CD4-positive, alpha-beta T cell treated with Interleukin-15 for 4 hours (primary cell): ENCODE results near the gene RIPOR1.
"Not testable (repeated sequence)": the region's sequence is repeated elsewhere in the genome, so short reads cannot be mapped to it uniquely, and the experiment has no call there.

Experiments used
- DNase-seq: peaks from one replicate; pipeline ENCODE4 v3.0.0-alpha.2; 2020; ENCODE audit warnings: low spot score

The RIPOR1 gene

GRCh38 chr16:67528222-67528869 is at the start of gene RIPOR1:
TSS of gene RIPOR1 (plus strand) at chr16:67528829. CDS start at chr16:67538447, 9,618 bp downstream.
- DNase-seq, result peak; percentile 30

GRCh38 chr16:67480833-67481560 is 47.6 kb upstream of the RIPOR1 start, which contains the start of gene ATP6V0D1:
TSS of gene ATP6V0D1 (minus strand) at chr16:67481157. CDS start at chr16:67481086, 71 bp downstream.
- DNase-seq, result peak; percentile 98

GRCh38 chr16:67481561-67482232 is 46.9 kb upstream of the RIPOR1 start:
- DNase-seq, result peak; percentile 22

GRCh38 chr16:67482233-67482924 is 46.2 kb upstream of the RIPOR1 start:
- no peak for DNase-seq

GRCh38 chr16:67483150-67483549 is 45.5 kb upstream of the RIPOR1 start, which contains the start of gene AGRP:
TSS of gene AGRP (minus strand) at chr16:67483547. CDS start at chr16:67483398, 149 bp downstream.
- DNase-seq, result no peak

GRCh38 chr16:67483731-67484525 is 44.7 kb upstream of the RIPOR1 start:
- DNase-seq, result no peak

- no peak for DNase-seq
Measured at GRCh38 chr16:67486805-67487204, 41.8 kb upstream of the RIPOR1 start.

- DNase-seq, result not testable (repeated sequence)
Measured at GRCh38 chr16:67487561-67487960, 41.1 kb upstream of the RIPOR1 start.

GRCh38 chr16:67489401-67490083 is 39.1 kb upstream of the RIPOR1 start:
- no peak for DNase-seq

GRCh38 chr16:67490335-67491096 is 38.1 kb upstream of the RIPOR1 start:
- no peak for DNase-seq

- no peak for DNase-seq
Measured at GRCh38 chr16:67499106-67499505, 29.5 kb upstream of the RIPOR1 start.

GRCh38 chr16:67504031-67505021 is 24.3 kb upstream of the RIPOR1 start:
- peak; percentile 74 for DNase-seq

GRCh38 chr16:67506468-67506867 is 22.2 kb upstream of the RIPOR1 start:
- no peak for DNase-seq

- DNase-seq, result no peak
Measured at GRCh38 chr16:67509016-67509415, 19.6 kb upstream of the RIPOR1 start.

GRCh38 chr16:67513892-67514291 is 14.7 kb upstream of the RIPOR1 start:
- not testable (repeated sequence) for DNase-seq

- DNase-seq, result peak; percentile 83
Measured at GRCh38 chr16:67514382-67514828, 14.2 kb upstream of the RIPOR1 start.

- no peak for DNase-seq
Measured at GRCh38 chr16:67516296-67517154, 12.1 kb upstream of the RIPOR1 start.

- no peak for DNase-seq
Measured at GRCh38 chr16:67517155-67517445, 11.5 kb upstream of the RIPOR1 start.
